Gastroesophageal sphincter (tissue), 4 donors: ENCODE results near the gene TOX2. TPM values are rescaled to one million over a fixed set of nuclear protein-coding genes. Genes with fewer than 3 reads are reported as not detected.

Source experiments
- ATAC-seq: fragments of 150-250 bp; one replicate; pipeline ENCODE4 v1.9.1; 2016; ENCODE audit warnings: mild to moderate bottlenecking, moderate library complexity
- H3K27ac ChIP-seq, 4 donors: fragments of 200-600 bp; sonication (generic) in 3 of 4; 1 replicate in 3 of 4; 2 replicates in 1 of 4; pipeline ENCODE4 v1.5.1; 2016 to 2019
- H3K27me3 ChIP-seq: fragments of 200-600 bp; sonication (generic); one replicate; pipeline ENCODE4 v1.5.1; 2019
- H3K36me3 ChIP-seq, 2 donors: fragments of 200-600 bp; sonication (generic); one replicate each; pipeline ENCODE4 v1.5.1; 2019; ENCODE audit warnings: control low read depth in 1 of 2
- H3K4me1 ChIP-seq, 3 donors: fragments of 200-600 bp; sonication (generic); 1 replicate in 2 of 3; 2 replicates in 1 of 3; pipeline ENCODE4 v1.5.1; 2016 to 2019; ENCODE audit warnings: control low read depth in 2 of 3
- H3K4me3 ChIP-seq, 2 donors: fragments of 200-600 bp; sonication (generic); one replicate each; pipeline ENCODE4 v1.5.1; 2019; ENCODE audit warnings: mild to moderate bottlenecking in 1 of 2, moderate library complexity in 1 of 2
- H3K9me3 ChIP-seq, 3 donors: fragments of 200-600 bp; sonication (generic); one replicate each; pipeline ENCODE4 v1.5.1; 2017 to 2019; ENCODE audit warnings: control low read depth in 2 of 3
- EP300 ChIP-seq: sonication (generic); formaldehyde crosslinking; IDR thresholded peaks from one replicate; pipeline ENCODE4 v1.6.1; 2017; ENCODE audit warnings: antibody characterized with exemption, mild to moderate bottlenecking
- POLR2A ChIP-seq, 2 donors: fragments of 450-650 bp; IDR thresholded peaks; one replicate each; pipeline ENCODE4 v1.6.1; 2017; ENCODE audit warnings: antibody characterized with exemption in 2 of 2, mild to moderate bottlenecking in 2 of 2, moderate library complexity in 1 of 2
- POLR2AphosphoS5 ChIP-seq: sonication (generic); formaldehyde crosslinking; IDR thresholded peaks from one replicate; pipeline ENCODE4 v1.6.1; 2017; ENCODE audit warnings: antibody characterized with exemption
- WGBS, 2 donors: methylation state at CpG; one replicate each; pipeline ENCODE4 v1.1.5; 2018; ENCODE audit warnings: low coverage in 1 of 2; 5-methylcytosine and 5-hydroxymethylcytosine counted together
- total RNA-seq, 4 donors: library from RNA; depleted of rRNA; stranded (reverse); fragments of >200 nt; gene quantifications; one replicate each; pipeline ENCODE4 v1.1.0, GENCODE V29; 2016
- TF ChIP-seq, protein P1 (sequence below), 4 experiments: fragments of 200-600 bp in 2 of 4; fragments of 450-650 bp in 2 of 4; sonication (generic) in 1 of 4; IDR thresholded peaks; one replicate each; pipeline ENCODE4 v1.5.1; 2017 to 2019; ENCODE audit warnings: antibody characterized with exemption in 4 of 4, mild to moderate bottlenecking in 2 of 4, moderate library complexity in 2 of 4

TOX2 gene
- total RNA-seq, 4 donors from 2014 or later, result 16.4 to 47.8 (median 40.3) TPM

DNA sequence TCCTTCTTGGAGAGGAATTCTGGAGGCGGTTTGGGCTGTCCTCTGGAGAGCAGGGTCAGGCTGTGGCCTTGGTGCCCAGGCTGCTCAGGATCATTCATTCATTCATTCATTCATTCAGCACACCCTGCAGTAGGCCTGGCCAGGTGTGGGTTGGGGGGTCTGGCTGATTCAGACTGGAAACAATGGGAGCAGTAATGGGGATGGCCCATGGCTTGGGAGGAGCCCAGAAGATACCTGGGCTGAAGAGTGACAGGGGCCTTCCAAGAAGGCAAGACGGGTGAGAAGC lies 31.5 kb downstream of the TOX2 start:
- no peak for TF ChIP-seq POLR2A (IDR thresholded peaks at IDR 0.05)
- TF ChIP-seq EP300, result no peak
- TF ChIP-seq, protein P1, sequence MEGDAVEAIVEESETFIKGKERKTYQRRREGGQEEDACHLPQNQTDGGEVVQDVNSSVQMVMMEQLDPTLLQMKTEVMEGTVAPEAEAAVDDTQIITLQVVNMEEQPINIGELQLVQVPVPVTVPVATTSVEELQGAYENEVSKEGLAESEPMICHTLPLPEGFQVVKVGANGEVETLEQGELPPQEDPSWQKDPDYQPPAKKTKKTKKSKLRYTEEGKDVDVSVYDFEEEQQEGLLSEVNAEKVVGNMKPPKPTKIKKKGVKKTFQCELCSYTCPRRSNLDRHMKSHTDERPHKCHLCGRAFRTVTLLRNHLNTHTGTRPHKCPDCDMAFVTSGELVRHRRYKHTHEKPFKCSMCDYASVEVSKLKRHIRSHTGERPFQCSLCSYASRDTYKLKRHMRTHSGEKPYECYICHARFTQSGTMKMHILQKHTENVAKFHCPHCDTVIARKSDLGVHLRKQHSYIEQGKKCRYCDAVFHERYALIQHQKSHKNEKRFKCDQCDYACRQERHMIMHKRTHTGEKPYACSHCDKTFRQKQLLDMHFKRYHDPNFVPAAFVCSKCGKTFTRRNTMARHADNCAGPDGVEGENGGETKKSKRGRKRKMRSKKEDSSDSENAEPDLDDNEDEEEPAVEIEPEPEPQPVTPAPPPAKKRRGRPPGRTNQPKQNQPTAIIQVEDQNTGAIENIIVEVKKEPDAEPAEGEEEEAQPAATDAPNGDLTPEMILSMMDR (IDR thresholded peaks at IDR 0.05), result no peak
- no peak for TF ChIP-seq POLR2AphosphoS5
- Histone ChIP-seq H3K36me3 (peaks cover 0 to 5% of the 10 kb centered on the region in 2 donors), H3K4me3 (no peak overlapping the region), H3K9me3 (no peaks in the 10 kb centered on the region), H3K27ac (no peak overlapping the region), H3K4me1 (peaks cover 0 to 55% (median 10%) of the 10 kb centered on the region in 3 donors), H3K27me3 (no peaks in the 10 kb centered on the region)
- no peak for ATAC-seq
- WGBS, 2 donors, result 90 to 100% methylated on average over 1 to 2 of the region's 2 CpGs

DNA sequence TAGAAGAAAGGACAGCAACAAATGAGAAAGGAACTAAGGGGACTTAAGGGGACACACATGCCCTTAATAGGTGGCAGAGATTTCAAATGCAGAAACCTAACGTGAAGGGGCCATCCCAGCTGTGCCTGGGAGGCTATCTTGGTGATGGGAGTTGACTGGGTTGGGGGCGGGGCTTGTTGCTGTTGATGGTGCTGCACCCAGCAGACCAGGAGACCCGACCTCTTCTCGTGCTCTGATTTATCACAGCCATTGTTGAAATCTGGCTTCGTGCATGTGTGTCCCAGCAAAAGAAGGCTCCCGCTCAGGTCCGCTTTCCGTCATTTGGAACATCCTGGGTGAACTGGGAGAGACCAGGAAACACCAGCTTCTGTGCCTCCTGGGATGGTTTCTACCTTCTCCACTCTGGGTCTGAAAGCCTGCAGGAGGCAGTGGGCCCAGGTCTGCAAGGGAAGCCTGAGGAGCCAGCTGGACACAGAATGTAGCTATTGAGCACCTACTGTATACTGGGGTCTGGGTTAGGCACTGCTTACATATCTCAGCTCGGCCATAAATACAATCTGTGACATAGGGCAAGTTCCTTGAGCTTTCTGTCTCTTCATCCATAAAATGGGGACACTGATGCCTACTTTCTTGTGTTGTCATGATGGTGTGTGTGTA lies 32.1 kb downstream of the TOX2 start:
- 67 to 80% methylated on average over 3 to 5 of the region's 9 CpGs for WGBS, 2 donors

DNA sequence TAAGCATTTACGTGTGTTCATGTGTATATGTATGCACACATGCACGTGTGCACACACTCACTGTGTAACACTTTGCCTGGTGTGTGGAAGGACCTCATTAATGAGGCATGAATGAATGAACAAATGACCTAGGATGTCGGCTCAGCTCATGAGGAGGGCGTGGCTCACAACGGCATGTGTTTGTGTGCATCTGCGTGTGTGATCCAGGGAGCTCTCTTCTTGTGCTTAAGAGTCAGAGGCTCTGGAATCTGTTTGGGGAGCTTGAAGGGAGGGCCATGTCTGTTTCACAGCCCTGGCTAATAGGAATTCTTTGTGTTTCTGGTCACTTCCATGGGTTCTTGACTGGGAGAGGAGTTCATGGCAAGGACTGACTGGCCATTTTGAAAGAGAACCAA lies 32.7 kb downstream of the TOX2 start:
- TF ChIP-seq, protein P1 (IDR thresholded peaks at IDR 0.05), result no peak
- TF ChIP-seq EP300 (no peak), POLR2A (IDR thresholded peaks at IDR 0.05) (no peak), POLR2AphosphoS5 (no peak)
- H3K4me3 ChIP-seq, result no peak overlapping the region
- H3K9me3 ChIP-seq, result no peaks in the 10 kb centered on the region
- H3K36me3 ChIP-seq, result peaks cover 0 to 5% of the 10 kb centered on the region in 2 donors
- H3K27ac ChIP-seq, result no peak overlapping the region
- H3K4me1 ChIP-seq, result peaks cover 0 to 47% (median 7%) of the 10 kb centered on the region in 3 donors
- H3K27me3 ChIP-seq, result no peaks in the 10 kb centered on the region
- no peak for ATAC-seq
- 84% methylated on average over 6 of the region's 6 CpGs for WGBS, 2 donors

More for the DNA sequence above, 32.1 kb downstream of the TOX2 start:
- no peak for TF ChIP-seq POLR2AphosphoS5
- TF ChIP-seq POLR2A (IDR thresholded peaks at IDR 0.05), result no peak
- TF ChIP-seq, protein P1 (IDR thresholded peaks at IDR 0.05), result no peak
- no peak for TF ChIP-seq EP300
- Histone ChIP-seq H3K27ac (no peak overlapping the region), H3K36me3 (peaks cover 0 to 5% of the 10 kb centered on the region in 2 donors), H3K4me1 (peaks cover 0 to 49% (median 10%) of the 10 kb centered on the region in 3 donors), H3K27me3 (no peaks in the 10 kb centered on the region), H3K9me3 (no peaks in the 10 kb centered on the region), H3K4me3 (no peak overlapping the region)
- no peak for ATAC-seq

DNA sequence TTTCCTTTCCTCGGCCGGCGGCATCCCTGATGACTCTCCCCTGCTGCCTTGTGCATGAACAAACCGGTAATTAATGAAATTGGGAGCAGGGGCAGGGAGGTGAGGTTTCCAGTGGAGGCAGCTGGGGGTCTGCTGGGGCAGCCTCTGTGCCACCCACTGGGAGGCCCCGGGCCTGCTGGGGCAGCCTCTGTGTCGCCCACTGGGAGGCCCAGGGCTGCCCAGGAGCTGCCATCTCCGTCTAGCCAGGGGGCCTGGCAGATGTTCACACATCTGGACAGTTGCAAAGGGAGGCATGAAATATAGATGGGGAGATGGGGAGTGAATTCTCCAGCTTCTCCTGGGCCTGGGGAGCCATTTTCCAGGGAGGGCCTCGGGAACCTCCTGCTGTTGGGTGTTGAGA lies 33.8 kb downstream of the TOX2 start:
- peaks cover 0 to 5% of the 10 kb centered on the region in 2 donors for H3K36me3 ChIP-seq
- H3K4me1 ChIP-seq, result peaks cover 0 to 48% (median 0%) of the 10 kb centered on the region in 3 donors
- H3K27me3 ChIP-seq, result no peaks in the 10 kb centered on the region
- no peak overlapping the region for H3K27ac ChIP-seq
- TF ChIP-seq, protein P1 (IDR thresholded peaks at IDR 0.05), result no peak
- TF ChIP-seq POLR2A (IDR thresholded peaks at IDR 0.05) (no peak), EP300 (no peak), POLR2AphosphoS5 (no peak)
- H3K9me3 ChIP-seq, result no peaks in the 10 kb centered on the region
- no peak overlapping the region for H3K4me3 ChIP-seq
- 84% methylated on average over 4 of the region's 8 CpGs; no CpG with 5 or more reads in 1 of the 2 donors for WGBS, 2 donors
- ATAC-seq, result no peak

DNA sequence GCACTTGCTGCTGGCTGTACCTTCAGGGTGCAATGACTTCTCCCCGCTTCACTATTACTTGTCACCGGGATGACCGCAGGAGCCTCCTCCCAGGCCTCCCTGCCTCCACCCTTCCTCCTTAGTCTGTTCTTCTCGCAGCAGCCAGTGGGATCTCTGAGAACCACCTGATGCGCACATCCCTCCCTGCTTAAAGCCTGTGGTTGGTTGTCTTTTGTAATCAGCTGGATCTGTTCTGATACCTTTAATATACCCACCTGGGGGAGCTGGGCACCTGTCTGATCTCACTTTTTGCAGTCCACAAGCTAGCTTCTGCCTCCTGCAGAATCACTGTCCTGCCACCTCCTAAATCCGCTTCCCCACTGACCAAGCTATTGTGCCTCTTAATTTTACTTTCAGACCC lies 34.6 kb downstream of the TOX2 start:
- Histone ChIP-seq H3K9me3 (no peaks in the 10 kb centered on the region), H3K4me3 (no peak overlapping the region), H3K36me3 (peaks cover 0 to 5% of the 10 kb centered on the region in 2 donors), H3K27ac (no peak overlapping the region), H3K27me3 (no peaks in the 10 kb centered on the region), H3K4me1 (peaks cover 0 to 56% (median 0%) of the 10 kb centered on the region in 3 donors)
- 94 to 98% methylated on average over 2 to 6 of the region's 6 CpGs for WGBS, 2 donors
- ATAC-seq, result no peak
- TF ChIP-seq EP300 (no peak), POLR2AphosphoS5 (no peak), POLR2A (IDR thresholded peaks at IDR 0.05) (no peak)
- TF ChIP-seq, protein P1 (IDR thresholded peaks at IDR 0.05), result no peak
